Stimulated activated CD8-positive, alpha-beta memory T cell treated with anti-CD3 and anti-CD28 coated beads, Interleukin-15, amount 100 ng/mL, for 4 hours (primary cell): Measurements from ENCODE around the gene SYPL2.

ENCODE experiments used
- DNase-seq, 2 donors: peaks; one replicate each; pipeline ENCODE4 v3.0.0-alpha.2; 2020; ENCODE audit warnings: low read depth in 2 of 2

The SYPL2 gene

GRCh38 chr1:109491372-109491771, 25.0 kb downstream of the SYPL2 start:
- no peak for DNase-seq

GRCh38 chr1:109492779-109493178, 26.4 kb downstream of the SYPL2 start:
- no peak for DNase-seq

GRCh38 chr1:109493227-109493626, 26.9 kb downstream of the SYPL2 start:
- no peak for DNase-seq

GRCh38 chr1:109493805-109494539, 27.6 kb downstream of the SYPL2 start, which contains the start of gene CYB561D1:
Gene CYB561D1 (plus strand): TSS chr1:109494094. CDS start chr1:109494140, 46 bp downstream.
- DNase-seq, result peak; percentile 74 to 77

GRCh38 chr1:109495738-109496137, 29.4 kb downstream of the SYPL2 start:
- no peak for DNase-seq

GRCh38 chr1:109497449-109498160, 31.3 kb downstream of the SYPL2 start:
- no peak for DNase-seq

- DNase-seq, result no peak
Observed at GRCh38 chr1:109498161-109498801, 31.9 kb downstream of the SYPL2 start.

GRCh38 chr1:109499081-109499480, 32.7 kb downstream of the SYPL2 start:
- no peak for DNase-seq

GRCh38 chr1:109499661-109500536, 33.6 kb downstream of the SYPL2 start:
- DNase-seq, result peak in 1 of 2 donors; percentile 23

- no peak for DNase-seq
Observed at GRCh38 chr1:109500941-109501381, 34.6 kb downstream of the SYPL2 start.

GRCh38 chr1:109501644-109502363, 35.5 kb downstream of the SYPL2 start:
- DNase-seq, result no peak

- DNase-seq, result no peak
Observed at GRCh38 chr1:109502364-109502851, 36.1 kb downstream of the SYPL2 start.

GRCh38 chr1:109503935-109504334, 37.6 kb downstream of the SYPL2 start:
- no peak for DNase-seq

- no peak for DNase-seq
Observed at GRCh38 chr1:109504974-109505373, 38.6 kb downstream of the SYPL2 start.

GRCh38 chr1:109508001-109508872, 41.9 kb downstream of the SYPL2 start:
- DNase-seq, result no peak

GRCh38 chr1:109508873-109509175, 42.5 kb downstream of the SYPL2 start:
- no peak for DNase-seq

GRCh38 chr1:109509176-109510134, 43.1 kb downstream of the SYPL2 start, which contains the start of gene AMIGO1:
Gene AMIGO1 (minus strand): TSS chr1:109509727. CDS start chr1:109508912, 815 bp downstream.
- peak in 1 of 2 donors; percentile 41 for DNase-seq

- no peak for DNase-seq
Observed at GRCh38 chr1:109513110-109513710, 46.9 kb downstream of the SYPL2 start.
